GM12878 (cell line): Measurements from ENCODE around the gene SLC25A33. TPM values are rescaled to one million over a fixed set of nuclear protein-coding genes. Genes with fewer than 3 reads are reported as not detected.

Experiments
- ATAC-seq: fragments of 200-7000 bp; cut with Tn5 transposase; 3 replicates; pipeline ENCODE4 v1.9.1; 2020; ENCODE audit warnings: mild to moderate bottlenecking, moderate library complexity
- BruUV-seq: library from RNA; stranded (reverse); fragments of 400-500 nt; replicated peaks from 2 replicates; lab custom pipeline; 2021; lab: Mats Ljungman, UMichigan
- CTCF ChIA-PET: fragments of 300-600 bp; sonication (Branson Sonifier 250); formaldehyde crosslinking; extraction: SDS; loops from one replicate; lab custom pipeline; 2021; ENCODE audit warnings: inconsistent platforms; lab: Yijun Ruan, JAX
- POLR2A ChIA-PET: fragments of 350-600 bp; formaldehyde crosslinking; extraction: SDS; loops from one replicate; lab custom pipeline; 2021; ENCODE audit warnings: inconsistent platforms; lab: Charles Lee
- RAD21 ChIA-PET: fragments of 300-600 bp; sonication (Branson Sonifier 250); formaldehyde crosslinking; loops from one replicate; lab custom pipeline; 2023; ENCODE audit warnings: antibody characterized with exemption; ENCODE audit not compliant: unreplicated experiment; lab: Charles Lee
- SMC1A ChIA-PET: fragments of 300-600 bp; sonication (Branson Sonifier 250); formaldehyde crosslinking; loops from one replicate; lab custom pipeline; 2023; ENCODE audit not compliant: unreplicated experiment, uncharacterized antibody; lab: Charles Lee
- DNase-seq: peaks from one replicate; pipeline ENCODE4 v3.0.0-alpha.2; 2011; ENCODE audit warnings: low read depth, low spot score
- FAIRE-seq: peaks from 3 replicates; lab custom pipeline; 2011; peaks lifted over from hg19 to GRCh38; lab: Jason Lieb, UNC
- H2AFZ ChIP-seq: 2 replicates; pipeline ENCODE4 v1.6.0; 2011; ENCODE audit warnings: low read depth, low read length, control low read depth; ENCODE audit not compliant: control insufficient read depth
- H3K27ac ChIP-seq: 2 replicates; pipeline ENCODE4 v1.5.1; 2011; ENCODE audit warnings: control low read depth; ENCODE audit not compliant: control insufficient read depth, insufficient read depth
- H3K27me3 ChIP-seq, 2 experiments: replicated peaks in 1 of 2; 2 replicates each; pipeline versions ENCODE4 v1.6.0 to v1.6.1; 2011; ENCODE audit warnings: low read length in 1 of 2; ENCODE audit not compliant: control insufficient read depth in 2 of 2, insufficient read depth in 2 of 2
- H3K36me3 ChIP-seq, 2 experiments: 2 replicates each; pipeline ENCODE4 v1.5.1; 2011; ENCODE audit warnings: low read length in 1 of 2; ENCODE audit not compliant: control insufficient read depth in 2 of 2, insufficient read depth in 2 of 2
- H3K4me1 ChIP-seq: 2 replicates; pipeline ENCODE4 v1.6.1; 2011; ENCODE audit warnings: mild to moderate bottlenecking, low read length, moderate library complexity, mixed read lengths; ENCODE audit not compliant: control insufficient read depth, insufficient read depth
- H3K4me2 ChIP-seq: 2 replicates; pipeline ENCODE4 v1.6.0; 2011; ENCODE audit warnings: control low read depth; ENCODE audit not compliant: control insufficient read depth, insufficient read depth
- H3K4me3 ChIP-seq: fragments of 200-600 bp; sonication (generic); 2 replicates; pipeline ENCODE4 v1.5.1; 2016
- H3K79me2 ChIP-seq: 2 replicates; pipeline ENCODE4 v1.6.0; 2011; ENCODE audit warnings: low read length; ENCODE audit not compliant: control insufficient read depth, insufficient read depth
- H3K9ac ChIP-seq: 2 replicates; pipeline ENCODE4 v1.8.0; 2011; ENCODE audit warnings: low read length, control low read depth, mixed read lengths; ENCODE audit not compliant: control insufficient read depth, insufficient read depth
- H3K9me3 ChIP-seq: replicated peaks from 3 replicates; pipeline ENCODE4 v1.5.1; 2011; ENCODE audit warnings: mild to moderate bottlenecking, low read length; ENCODE audit not compliant: control insufficient read depth, insufficient read depth
- H4K20me1 ChIP-seq: 2 replicates; pipeline ENCODE4 v1.6.0; 2011; ENCODE audit not compliant: control insufficient read depth, insufficient read depth
- BCL3 ChIP-seq: IDR thresholded peaks from 2 replicates; pipeline ENCODE4 v1.6.1; 2011; ENCODE audit warnings: borderline replicate concordance, low read depth, mild to moderate bottlenecking, moderate library complexity, low read length; ENCODE audit not compliant: insufficient read depth, poor library complexity, severe bottlenecking
- CBFB ChIP-seq: IDR thresholded peaks from 2 replicates; pipeline ENCODE4 v1.6.1; 2016; ENCODE audit warnings: antibody characterized with exemption, low read depth
- CEBPB ChIP-seq, 2 experiments: fragments of 150-350 bp in 1 of 2; IDR thresholded peaks; 2 replicates each; pipeline ENCODE4 v1.6.1; 2012 to 2014; ENCODE audit warnings: low read depth in 2 of 2, low read length in 2 of 2, borderline replicate concordance in 1 of 2, inconsistent platforms in 1 of 2
- CREM ChIP-seq: IDR thresholded peaks from 2 replicates; pipeline ENCODE4 v1.6.1; 2014; ENCODE audit warnings: antibody characterized with exemption, low read depth
- E2F4 ChIP-seq: IDR thresholded peaks from 2 replicates; pipeline ENCODE4 v1.6.1; 2012; ENCODE audit warnings: low read depth, low read length, improper control_type of control experiment
- E2F8 ChIP-seq: fragments of 450-650 bp; IDR thresholded peaks from 2 replicates; pipeline ENCODE4 v1.6.1; 2018; ENCODE audit warnings: mild to moderate bottlenecking, low read depth, moderate library complexity; ENCODE audit not compliant: partially characterized antibody
- EED ChIP-seq: sonication (generic); IDR thresholded peaks from 2 replicates; pipeline ENCODE4 v1.6.1; 2016; ENCODE audit warnings: antibody characterized with exemption, low read depth
- HCFC1 ChIP-seq: fragments of 150-350 bp; IDR thresholded peaks from 2 replicates; pipeline ENCODE4 v1.6.1; 2014; ENCODE audit warnings: low read length
- IRF5 ChIP-seq: fragments of 450-650 bp; IDR thresholded peaks from 2 replicates; pipeline ENCODE4 v1.6.1; 2017; ENCODE audit warnings: borderline replicate concordance
- MEF2A ChIP-seq: IDR thresholded peaks from 2 replicates; pipeline ENCODE4 v1.6.1; 2011; ENCODE audit warnings: low read depth, mild to moderate bottlenecking, low read length, moderate library complexity; ENCODE audit not compliant: insufficient read depth
- MTA3 ChIP-seq: IDR thresholded peaks from 2 replicates; pipeline ENCODE4 v1.6.1; 2012; ENCODE audit warnings: low read length, inconsistent platforms, borderline replicate concordance
- RBBP5 ChIP-seq: fragments of 200-600 bp; sonication (generic); conservative IDR thresholded peaks from 2 replicates; pipeline ENCODE4 v1.6.1; 2016
- SIN3A ChIP-seq: IDR thresholded peaks from 2 replicates; pipeline ENCODE4 v1.6.1; 2012; ENCODE audit warnings: low read depth, low read length, improper control_type of control experiment
- USF2 ChIP-seq: IDR thresholded peaks from 2 replicates; pipeline ENCODE4 v1.6.1; 2011; ENCODE audit warnings: low read depth, low read length, improper control_type of control experiment, borderline replicate concordance
- WRNIP1 ChIP-seq: IDR thresholded peaks from 2 replicates; pipeline ENCODE4 v1.6.1; 2011; ENCODE audit warnings: low read depth, low read length, improper control_type of control experiment, borderline replicate concordance
- WGBS: methylation state at CpG from one replicate; pipeline ENCODE4 v1.1.6; 2016; ENCODE audit warnings: low lambda C conversion rate; ENCODE audit not compliant: insufficient replicate concordance, insufficient coverage; ENCODE audit errors: missing lambda C conversion rate; 5-methylcytosine and 5-hydroxymethylcytosine counted together
- in situ Hi-C: fragments of 300-500 bp; cut with MboI; formaldehyde crosslinking; loops from 9 replicates; pipeline ENCODE4 v1.14.3; 2018; ENCODE audit warnings: mixed read lengths
- intact Hi-C: fragments of 100-400 bp; cut with micrococcal nuclease; formaldehyde crosslinking; loops from one replicate; pipeline ENCODE4 v1.14.2; 2022; ENCODE audit not compliant: unreplicated experiment
- polyA plus RNA-seq, 11 experiments: library from polyadenylated mRNA; depleted of rRNA in 4 of 11; unstranded in 6 of 11; stranded (reverse) in 5 of 11; fragments of >200 nt; fragmentation: Nextera tagmentation in 4 of 11; fragmentation: Illumina TruSeq in 1 of 11; extraction: Ambion mirVana in 4 of 11; extraction: Trizol in 1 of 11; gene quantifications; 1 replicate in 1 of 11; 2 replicates in 10 of 11; pipeline versions ENCODE4 v1.2.1 to v1.2.3, GENCODE V29; 2011 to 2016; ENCODE audit warnings: inconsistent platforms in 2 of 11, missing spikeins in 2 of 11, low read depth in 1 of 11
- total RNA-seq, 4 experiments: library from RNA; depleted of rRNA in 3 of 4; stranded (reverse); fragments of >200 nt in 3 of 4; fragmentation: Illumina TruSeq in 1 of 4; extraction: Trizol in 1 of 4; gene quantifications; 2 replicates each; pipeline versions ENCODE4 v1.2.1 to v1.2.3, GENCODE V29; 2013 to 2021

Gene SLC25A33
- total and polyA plus RNA-seq, 10 of the 15 experiments (the other 5 are each of a cell fraction or from before 2014, with no cell fraction given): 1.7 to 11.2 (median 8.4) TPM

GRCh38 chr1:9505143-9505542, 34.1 kb upstream of the SLC25A33 start (continued):
- TF ChIP-seq CEBPB (IDR thresholded peaks at IDR 0.05; ENCODE audit: borderline replicate concordance in 1 of 2, low read depth in 2 of 2, low read length in 2 of 2) (no peak), EED (no peak), CREM (no peak), RBBP5 (no peak), USF2 (no peak), SIN3A (no peak), E2F8 (no peak), WRNIP1 (no peak), HCFC1 (no peak), MTA3 (no peak)

- no peak overlapping the region for H2AFZ ChIP-seq
- no TSS peak for BruUV-seq
- no peaks in the 10 kb centered on the region for H4K20me1 ChIP-seq
- in situ Hi-C loops: no loop called here
- FAIRE-seq: no peak
- no peak for DNase-seq
- no peak overlapping the region for H3K27ac ChIP-seq
- H3K9me3 ChIP-seq: no peaks in the 10 kb centered on the region
- no peak overlapping the region for H3K4me3 ChIP-seq
- ChIA-PET POLR2A (interaction anchor here (0.6 kb wide), 1 partner anchor 100 kb away, joined by 3 read pairs; no protein-coding TSS in a partner anchor), CTCF (no interaction called here), RAD21 (no interaction called here), SMC1A (interaction anchor here (0.6 kb wide), 1 partner anchor 54 kb away, joined by 3 read pairs; no protein-coding TSS in a partner anchor)
- ATAC-seq: no peak
- no peak overlapping the region for H3K9ac ChIP-seq
- intact Hi-C loops: no loop called here
- H3K4me1 ChIP-seq: no peaks in the 10 kb centered on the region
- no peaks in the 10 kb centered on the region for H3K79me2 ChIP-seq
- WGBS: 65% methylated on average over 7 of the region's 8 CpGs
- H3K4me2 ChIP-seq: no peak overlapping the region
- no peaks in the 10 kb centered on the region for H3K27me3 ChIP-seq
- no peaks in the 10 kb centered on the region for H3K36me3 ChIP-seq
- TF ChIP-seq CBFB (no peak), BCL3 (no peak), MEF2A (no peak), IRF5 (no peak), E2F4 (no peak), USF2 (no peak)
Observed at GRCh38 chr1:9506901-9507300, 32.4 kb upstream of the SLC25A33 start.
